ENCODE results near the gene TPI1.

GRCh38 chr12:6827982-6828780 lies 39.1 kb upstream of the TPI1 start, which contains the start of gene P3H3:
- peak in 4 of 5 experiments; percentile 5 to 39 (median 17) for TF ChIP-seq CTCF (IDR thresholded peaks at IDR 0.05)
- peak in 1 of 2 donors; percentile 25 for TF ChIP-seq POLR2A (IDR thresholded peaks at IDR 0.05)
